B cell (primary cell): ENCODE results near the gene TBCA.

Experiments
- CTCF ChIP-seq: fragments of 200-600 bp; IDR thresholded peaks from one replicate; pipeline ENCODE4 v1.8.0; 2022; ENCODE audit warnings: antibody characterized with exemption, mild to moderate bottlenecking
- EZH2 ChIP-seq: IDR thresholded peaks from 2 replicates; pipeline ENCODE4 v1.6.1; 2012; ENCODE audit warnings: borderline replicate concordance, low read depth, mild to moderate bottlenecking, moderate library complexity, low read length; ENCODE audit not compliant: insufficient read depth, poor library complexity, severe bottlenecking

DNA sequence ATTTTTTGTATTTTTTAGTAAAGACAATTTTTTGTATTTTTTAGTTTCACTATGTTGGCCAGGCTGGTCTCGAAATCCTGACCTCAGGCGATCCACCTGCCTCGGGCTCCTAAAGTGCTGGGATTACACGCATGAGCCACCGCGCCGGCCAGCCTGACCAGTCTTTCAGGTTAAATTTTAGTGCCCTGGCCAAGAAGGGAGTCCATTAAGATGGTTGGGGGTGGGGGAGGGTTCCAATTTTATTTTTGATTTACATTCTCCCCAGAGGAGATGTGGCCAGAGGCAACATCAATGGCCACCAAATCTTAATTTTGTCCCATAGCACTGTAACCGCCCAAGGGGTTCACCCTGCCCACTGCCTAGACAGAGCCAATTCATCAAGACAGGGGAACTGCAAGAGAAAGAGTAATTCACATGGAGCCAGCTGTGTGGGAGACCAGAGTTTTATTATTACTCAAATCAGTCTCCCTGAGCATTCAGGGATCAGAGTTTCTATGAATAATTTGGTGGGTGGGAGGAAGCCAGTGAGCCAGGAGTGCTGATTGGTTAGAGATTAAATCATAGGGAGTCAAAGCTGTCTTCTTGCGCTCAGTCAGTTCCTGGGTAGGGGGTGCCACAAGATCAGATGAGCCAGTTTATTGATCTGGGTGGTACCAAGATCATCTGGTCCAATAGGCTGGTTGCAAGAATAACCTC, 24.7 kb downstream of the TBCA start:
- TF ChIP-seq CTCF: no peak
- TF ChIP-seq EZH2: no peak
